Stimulated activated CD8-positive, alpha-beta memory T cell treated with anti-CD3 and anti-CD28 coated beads, Interleukin-12 subunit alpha, Interleukin-12 subunit beta, amount 100 ng/mL, for 24 hours (primary cell): ENCODE results near the gene TRAK2.

Source experiments
- DNase-seq: peaks from one replicate; pipeline ENCODE4 v3.0.0-alpha.2; 2020; ENCODE audit errors: extremely low read depth

The TRAK2 gene

DNA sequence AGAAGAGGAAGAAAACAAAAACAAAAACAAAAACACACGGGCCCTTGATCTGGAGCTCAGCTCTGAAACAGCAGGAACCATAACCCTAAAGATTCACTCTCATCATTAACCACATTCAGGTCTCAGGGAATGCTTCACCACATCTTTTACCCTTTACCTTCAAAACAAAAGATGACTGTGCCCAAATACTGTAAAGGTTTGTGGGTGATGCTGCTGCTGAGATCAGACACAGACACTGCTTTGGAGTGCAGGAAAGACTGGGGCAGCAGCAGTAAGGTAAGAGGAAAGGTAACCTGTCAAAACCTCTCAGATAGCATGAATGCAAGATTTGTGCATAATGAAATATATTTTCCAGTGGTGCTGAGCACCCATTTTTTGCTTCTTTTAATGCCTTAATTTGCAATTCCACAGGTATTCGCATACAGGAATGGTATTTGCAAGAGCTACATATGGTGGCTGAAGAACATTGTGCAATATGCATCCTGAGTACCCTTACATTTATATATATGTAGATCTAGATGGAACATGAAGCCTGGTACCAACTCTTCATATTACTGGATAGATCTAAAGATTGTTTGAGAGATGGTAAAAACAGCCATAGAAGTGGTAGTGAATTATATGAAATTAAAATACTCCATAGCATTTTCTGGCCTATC, 90.1 kb downstream of the TRAK2 start:
- DNase-seq: no peak

DNA sequence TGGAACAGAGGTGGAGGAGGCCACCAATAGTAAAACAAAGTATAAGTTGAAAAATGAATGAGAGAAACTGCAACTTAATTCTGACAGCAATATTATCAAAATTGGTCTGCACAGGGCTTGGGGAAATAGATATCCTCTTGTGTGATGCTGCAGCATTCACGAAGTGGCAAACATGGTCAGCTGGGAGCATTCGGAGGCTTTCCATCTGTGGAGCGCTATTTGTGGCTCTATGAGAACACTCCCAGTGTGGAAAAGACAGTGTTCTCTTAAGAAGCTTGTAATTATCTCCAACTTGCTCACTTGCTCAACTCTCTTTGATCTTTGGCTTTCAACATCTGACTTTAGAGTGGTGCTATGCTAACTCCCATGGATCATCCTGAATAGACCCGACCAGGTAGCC, 91.0 kb downstream of the TRAK2 start:
- no peak for DNase-seq

- DNase-seq: no peak
Measured at GRCh38 chr2:201358684-201359083, 92.6 kb downstream of the TRAK2 start.

DNA sequence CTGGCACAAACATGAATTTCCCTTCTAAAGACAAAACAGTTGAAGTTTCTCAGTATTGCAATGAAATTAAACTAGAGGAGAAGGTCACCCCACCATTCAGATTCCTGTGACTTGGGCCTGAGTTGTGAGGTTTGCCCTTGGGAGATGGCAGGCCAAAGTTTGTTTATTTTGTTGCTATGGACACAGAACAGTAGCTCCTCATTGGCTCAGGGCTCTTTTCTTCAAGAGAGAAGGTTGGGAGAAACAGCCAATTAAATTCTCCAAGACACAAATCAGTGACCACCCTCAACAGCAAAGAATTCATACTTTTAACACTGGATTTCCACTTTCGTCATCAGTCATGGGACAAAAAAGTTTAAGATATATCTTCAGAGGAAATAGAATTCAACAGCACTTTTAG, 94.0 kb downstream of the TRAK2 start, which contains the start of gene FLACC1:
FLACC1 (minus strand) TSS at position 125 of the 400 bp plus-strand sequence. CDS start 5,941 bp downstream, outside the sequence.
- no peak for DNase-seq

- no peak for DNase-seq
Measured at GRCh38 chr2:201353116-201353515, 98.1 kb downstream of the TRAK2 start.

DNA sequence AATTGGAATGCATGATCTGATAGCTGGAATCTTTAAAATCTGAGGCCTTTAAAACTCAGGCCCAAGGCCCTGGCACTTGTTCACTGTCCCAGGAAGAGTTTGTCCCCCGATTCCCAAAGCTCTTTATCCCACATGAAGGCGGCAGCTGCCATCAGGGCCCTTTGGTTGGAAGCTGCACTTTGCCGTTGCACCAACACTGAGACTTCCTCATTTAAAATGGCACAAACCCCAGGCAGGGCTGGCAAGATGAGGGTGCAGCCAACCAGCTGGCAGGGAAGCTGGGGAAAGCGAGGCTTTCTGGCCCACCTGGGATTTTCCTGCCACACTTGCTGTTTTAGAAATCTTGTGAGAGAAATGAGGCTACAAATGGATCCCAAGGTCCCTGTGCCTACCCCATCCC, 100.4 kb downstream of the TRAK2 start:
- DNase-seq: no peak

- no peak for DNase-seq
Measured at GRCh38 chr2:201349601-201350000, 101.7 kb downstream of the TRAK2 start.

- no peak for DNase-seq
Measured at GRCh38 chr2:201348758-201349157, 102.5 kb downstream of the TRAK2 start.

GRCh38 chr2:201347138-201347537, 104.1 kb downstream of the TRAK2 start:
- DNase-seq: no peak

DNA sequence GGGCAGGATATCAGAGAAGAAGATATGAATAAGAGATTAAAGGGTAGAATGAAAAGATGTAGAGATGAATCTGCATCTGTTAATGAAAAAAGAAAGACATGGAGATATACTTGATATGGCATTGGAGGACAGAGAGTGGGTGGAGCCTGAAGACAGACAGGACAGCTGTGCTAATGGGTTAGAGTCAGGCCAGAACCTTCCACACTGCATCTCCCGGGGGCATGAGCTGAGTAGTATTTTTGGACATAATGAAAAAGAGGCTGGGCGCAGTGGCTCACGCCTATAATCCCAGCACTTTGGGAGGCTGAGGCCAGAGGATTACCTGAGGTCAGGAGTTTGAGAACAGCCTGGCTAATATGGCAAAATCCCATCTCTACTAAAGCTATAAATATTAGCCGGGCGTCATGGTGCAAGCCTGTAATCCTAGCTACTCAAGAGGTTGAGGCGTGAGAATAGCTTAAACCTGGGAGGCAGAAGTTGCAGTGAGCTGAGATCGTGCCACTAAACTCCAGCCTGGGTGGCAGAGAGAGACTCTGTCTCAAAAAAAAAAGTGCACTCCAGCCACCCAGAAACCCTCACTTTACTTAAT, 105.5 kb downstream of the TRAK2 start:
- no peak for DNase-seq

- no peak for DNase-seq
Measured at GRCh38 chr2:201344663-201345366, 106.4 kb downstream of the TRAK2 start.

- DNase-seq: no peak
Measured at GRCh38 chr2:201343559-201343958, 107.7 kb downstream of the TRAK2 start.

GRCh38 chr2:201342923-201343322, 108.3 kb downstream of the TRAK2 start:
- no peak for DNase-seq

GRCh38 chr2:201329409-201329808, 121.8 kb downstream of the TRAK2 start:
- no peak for DNase-seq

DNA sequence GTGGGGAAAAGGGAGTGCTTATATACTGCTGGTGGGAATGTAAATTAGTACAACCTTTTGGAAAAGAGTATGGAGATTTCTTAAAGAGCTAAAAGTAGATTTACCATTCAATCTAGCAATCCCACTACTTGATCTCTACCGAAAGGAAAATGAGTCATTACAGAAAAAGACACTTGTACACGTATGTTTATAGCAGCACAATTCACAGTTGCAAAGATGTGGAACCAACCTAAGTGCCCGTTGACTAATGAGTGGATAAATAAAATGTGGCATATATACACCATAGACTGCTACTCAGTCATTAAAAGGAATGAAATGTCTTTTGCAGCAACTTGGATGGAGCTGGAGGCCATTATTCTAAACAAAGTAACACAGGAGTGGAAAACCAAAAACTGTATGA, 123.6 kb downstream of the TRAK2 start:
- no peak for DNase-seq
